H9 (cell line): Measurements from ENCODE around the gene TRIP6. TPM values are rescaled to one million over a fixed set of nuclear protein-coding genes. Genes with fewer than 3 reads are reported as not detected.

Source experiments
- DNase-seq: peaks from one replicate; pipeline ENCODE4 v3.0.0-alpha.2; 2017
- H2AFZ ChIP-seq: one replicate; pipeline ENCODE4 v1.6.1; 2013; ENCODE audit warnings: mild to moderate bottlenecking, low read length, control low read depth, moderate library complexity
- H2AK5ac ChIP-seq: 2 replicates; pipeline ENCODE4 v1.6.1; 2013; ENCODE audit warnings: low read length, control low read depth, mixed read lengths; ENCODE audit not compliant: insufficient read length
- H2BK120ac ChIP-seq: one replicate; pipeline ENCODE4 v1.6.1; 2013; ENCODE audit warnings: low read depth, mild to moderate bottlenecking, low read length, control low read depth, inconsistent platforms; ENCODE audit not compliant: poor library complexity, severe bottlenecking
- H2BK12ac ChIP-seq: 2 replicates; pipeline ENCODE4 v1.6.1; 2013; ENCODE audit warnings: low read length, control low read depth, mixed read lengths, low read depth; ENCODE audit not compliant: insufficient read length
- H2BK15ac ChIP-seq: 2 replicates; pipeline ENCODE4 v1.6.1; 2013; ENCODE audit warnings: low read depth, low read length, control low read depth
- H2BK20ac ChIP-seq: one replicate; pipeline ENCODE4 v1.6.1; 2013; ENCODE audit warnings: low read depth, mild to moderate bottlenecking, low read length, control low read depth, inconsistent platforms; ENCODE audit not compliant: poor library complexity, severe bottlenecking
- H2BK5ac ChIP-seq: 2 replicates; pipeline ENCODE4 v1.6.1; 2013; ENCODE audit warnings: low read length, control low read depth, mixed read lengths; ENCODE audit not compliant: insufficient read length
- H3K14ac ChIP-seq: 2 replicates; pipeline ENCODE4 v1.6.1; 2013; ENCODE audit warnings: low read length, control low read depth; ENCODE audit not compliant: insufficient read depth
- H3K18ac ChIP-seq: 2 replicates; pipeline ENCODE4 v1.6.1; 2013; ENCODE audit warnings: low read depth, mild to moderate bottlenecking, mixed read lengths, low read length, control low read depth; ENCODE audit not compliant: insufficient read length
- H3K23ac ChIP-seq: 2 replicates; pipeline ENCODE4 v1.6.1; 2013; ENCODE audit warnings: low read length, control low read depth, mixed read lengths, low read depth; ENCODE audit not compliant: insufficient read length
- H3K23me2 ChIP-seq: 2 replicates; pipeline ENCODE4 v1.6.1; 2013; ENCODE audit warnings: low read depth, mild to moderate bottlenecking, mixed read lengths, low read length, control low read depth; ENCODE audit not compliant: insufficient read length, poor library complexity, severe bottlenecking
- H3K27ac ChIP-seq: 2 replicates; pipeline ENCODE4 v1.5.1; 2013; ENCODE audit warnings: low read length, control low read depth, mixed read lengths, low read depth; ENCODE audit not compliant: insufficient read length
- H3K27me3 ChIP-seq: 2 replicates; pipeline ENCODE4 v1.6.1; 2013; ENCODE audit warnings: low read length, control low read depth, inconsistent platforms; ENCODE audit not compliant: insufficient read depth
- H3K4ac ChIP-seq: 2 replicates; pipeline ENCODE4 v1.6.1; 2013; ENCODE audit warnings: low read depth, mild to moderate bottlenecking, control low read depth, inconsistent platforms, low read length, moderate library complexity
- H3K4me1 ChIP-seq: 2 replicates; pipeline ENCODE4 v1.6.1; 2013; ENCODE audit warnings: low read length, control low read depth, inconsistent platforms; ENCODE audit not compliant: insufficient read depth
- H3K4me2 ChIP-seq: 2 replicates; pipeline ENCODE4 v1.6.1; 2013; ENCODE audit warnings: low read length, control low read depth, mixed read lengths; ENCODE audit not compliant: insufficient read length, insufficient read depth
- H3K56ac ChIP-seq: 2 replicates; pipeline ENCODE4 v1.6.1; 2013; ENCODE audit warnings: low read depth, mild to moderate bottlenecking, mixed read lengths, low read length, control low read depth; ENCODE audit not compliant: insufficient read length
- H3K79me1 ChIP-seq: 2 replicates; pipeline ENCODE4 v1.6.1; 2013; ENCODE audit warnings: low read depth, mild to moderate bottlenecking, moderate library complexity, low read length, control low read depth, inconsistent platforms; ENCODE audit not compliant: insufficient read depth, poor library complexity, severe bottlenecking
- H3K79me2 ChIP-seq: 2 replicates; pipeline ENCODE4 v1.6.1; 2013; ENCODE audit warnings: low read length, control low read depth, inconsistent platforms; ENCODE audit not compliant: insufficient read depth
- H3K9ac ChIP-seq: 2 replicates; pipeline ENCODE4 v1.6.1; 2013; ENCODE audit warnings: low read length, control low read depth, mixed read lengths; ENCODE audit not compliant: insufficient read length; ENCODE audit errors: extremely low read depth
- H3K9me3 ChIP-seq: one replicate; pipeline ENCODE4 v1.6.1; 2013; ENCODE audit warnings: low read depth, low read length, inconsistent platforms; ENCODE audit not compliant: control insufficient read depth
- H3T11ph ChIP-seq: one replicate; pipeline ENCODE4 v1.6.1; 2013; ENCODE audit warnings: mild to moderate bottlenecking, low read length, control low read depth, inconsistent platforms
- H4K20me1 ChIP-seq: one replicate; pipeline ENCODE4 v1.6.1; 2013; ENCODE audit not compliant: control insufficient read depth, insufficient read length, insufficient read depth
- H4K5ac ChIP-seq: 2 replicates; pipeline ENCODE4 v1.6.1; 2013; ENCODE audit warnings: low read depth, mild to moderate bottlenecking, mixed read lengths, low read length, control low read depth; ENCODE audit not compliant: insufficient read length
- H4K8ac ChIP-seq: replicated peaks from 2 replicates; pipeline ENCODE4 v1.6.1; 2013; ENCODE audit warnings: low read length, control low read depth, mixed read lengths, low read depth; ENCODE audit not compliant: insufficient read length
- H4K91ac ChIP-seq: 2 replicates; pipeline ENCODE4 v1.6.1; 2013; ENCODE audit warnings: low read depth, mild to moderate bottlenecking, moderate library complexity, mixed read lengths, low read length, control low read depth; ENCODE audit not compliant: insufficient read length
- H3K27ac Mint-ChIP-seq, 3 experiments: 2 replicates in 2 of 3; 3 replicates in 1 of 3; pipeline ENCODE4 v1.8.0; 2020 to 2021; ENCODE audit warnings: mixed read lengths in 3 of 3, mild to moderate bottlenecking in 1 of 3, moderate library complexity in 1 of 3
- H3K27me3 Mint-ChIP-seq: 2 replicates; pipeline ENCODE4 v1.8.0; 2021; ENCODE audit warnings: low read depth, mild to moderate bottlenecking, moderate library complexity, mixed read lengths
- H3K36me3 Mint-ChIP-seq, 3 experiments: 2 replicates in 2 of 3; 3 replicates in 1 of 3; pipeline ENCODE4 v1.8.0; 2020 to 2021; ENCODE audit warnings: low read depth in 3 of 3, mixed read lengths in 3 of 3; ENCODE audit not compliant: insufficient read depth in 1 of 3
- H3K4me1 Mint-ChIP-seq, 2 experiments: 2 replicates each; pipeline ENCODE4 v1.8.0; 2020; ENCODE audit warnings: mixed read lengths in 2 of 2
- H3K4me3 Mint-ChIP-seq, 2 experiments: 2 replicates in 1 of 2; 3 replicates in 1 of 2; pipeline ENCODE4 v1.8.0; 2020 to 2021; ENCODE audit warnings: mild to moderate bottlenecking in 2 of 2, mixed read lengths in 2 of 2, moderate library complexity in 1 of 2
- H3K9me3 Mint-ChIP-seq, 2 experiments: 2 replicates in 1 of 2; 3 replicates in 1 of 2; pipeline ENCODE4 v1.8.0; 2020; ENCODE audit warnings: mild to moderate bottlenecking in 2 of 2, mixed read lengths in 2 of 2, moderate library complexity in 1 of 2
- WGBS: extraction: QIAGEN DNeasy Blood & Tissue Kit; methylation state at CpG from one replicate; pipeline ENCODE4 v1.1.7; 2013; ENCODE audit warnings: missing lambda C conversion rate, low lambda C conversion rate, mixed read lengths; ENCODE audit not compliant: insufficient read length; ENCODE audit errors: extremely low coverage; 5-methylcytosine and 5-hydroxymethylcytosine counted together
- total RNA-seq: library from RNA; stranded (reverse); gene quantifications from 2 replicates; pipeline ENCODE4 v1.2.1, GENCODE V29; 2021
- TF ChIP-seq, protein P1 (sequence below): fragments of 200-600 bp; sonication (generic); conservative IDR thresholded peaks from 3 replicates; pipeline ENCODE4 v1.8.0; 2021; ENCODE audit warnings: antibody characterized with exemption, mild to moderate bottlenecking

Gene TRIP6
- total RNA-seq, 1 experiment from 2014 or later = 122 TPM

DNA sequence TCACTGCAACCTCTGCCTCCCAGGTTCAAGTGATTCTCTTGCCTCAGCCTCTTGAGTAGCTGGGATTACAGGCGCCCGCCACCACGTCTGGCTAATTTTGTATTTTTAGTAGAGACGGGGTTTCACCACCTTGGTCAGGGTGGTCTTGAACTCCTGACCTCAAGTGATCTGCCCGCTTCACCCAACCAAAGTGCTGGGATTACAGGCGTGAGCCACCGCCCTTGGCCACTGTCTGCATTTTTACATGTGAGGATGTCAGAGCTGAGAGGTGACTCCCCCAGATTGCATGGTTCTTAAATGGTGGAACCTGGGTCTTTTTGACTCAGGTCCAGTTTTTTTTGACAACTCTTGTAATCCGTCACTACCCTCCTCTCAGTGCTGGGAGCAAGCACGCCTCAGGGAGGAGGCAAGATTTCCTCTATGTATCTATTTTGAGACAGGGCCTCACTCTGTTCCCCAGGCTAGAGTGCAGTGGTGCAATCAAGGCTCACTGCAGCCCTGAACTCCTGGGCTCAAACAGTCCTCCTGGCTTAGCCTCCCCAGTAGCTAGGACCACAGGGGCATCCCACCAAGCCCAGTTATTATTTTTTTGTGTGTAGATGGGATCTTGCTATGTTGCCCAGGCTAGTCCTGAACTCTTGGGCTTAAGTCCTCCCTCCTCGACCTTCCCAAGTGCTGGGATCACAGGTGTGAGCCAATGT is 6.6 kb downstream of the TRIP6 start:
- no peak for DNase-seq
- Histone ChIP-seq H2BK15ac (no peak overlapping the region), H3K14ac (no peak overlapping the region), H2BK5ac (no peak overlapping the region), H2AFZ (no peak overlapping the region), H3K23me2 (peaks cover 5% of the 10 kb centered on the region), H3K9me3 (no peaks in the 10 kb centered on the region), H3K9ac (peak overlapping the region; percentile 90), H3K4me1 (no peaks in the 10 kb centered on the region; the same call in 1 of the 2 replicates), H3K4ac (no peak overlapping the region), H4K20me1 (no peaks in the 10 kb centered on the region), H3K18ac (no peak overlapping the region), H3K27me3 (no peaks in the 10 kb centered on the region), H4K91ac (no peak overlapping the region), H3K23ac (no peak overlapping the region), H2BK120ac (no peak overlapping the region), H2BK20ac (no peak overlapping the region), H3K56ac (no peak overlapping the region), H2AK5ac (no peak overlapping the region), H3K27ac (no peak overlapping the region), H4K5ac (no peak overlapping the region), H4K8ac (no peak overlapping the region), H3T11ph (no peak overlapping the region), H3K4me2 (peak overlapping the region; percentile 60), H2BK12ac (no peak overlapping the region), H3K79me2 (peaks cover 25% of the 10 kb centered on the region; the same call in 1 of the 2 replicates), H3K79me1 (no peaks in the 10 kb centered on the region)
- Mint-ChIP-seq H3K4me1 (peaks cover 21 to 24% of the 10 kb centered on the region in 2 experiments), H3K27me3 (no peaks in the 10 kb centered on the region), H3K27ac (peak overlapping the region; percentile 99 to 100 (median 99); a peak in 6 of 7 replicates), H3K4me3 (peak overlapping the region; percentile 99), H3K9me3 (no peaks in the 10 kb centered on the region), H3K36me3 (peaks cover 54 to 87% (median 83%) of the 10 kb centered on the region in 3 experiments)
- TF ChIP-seq, protein P1, sequence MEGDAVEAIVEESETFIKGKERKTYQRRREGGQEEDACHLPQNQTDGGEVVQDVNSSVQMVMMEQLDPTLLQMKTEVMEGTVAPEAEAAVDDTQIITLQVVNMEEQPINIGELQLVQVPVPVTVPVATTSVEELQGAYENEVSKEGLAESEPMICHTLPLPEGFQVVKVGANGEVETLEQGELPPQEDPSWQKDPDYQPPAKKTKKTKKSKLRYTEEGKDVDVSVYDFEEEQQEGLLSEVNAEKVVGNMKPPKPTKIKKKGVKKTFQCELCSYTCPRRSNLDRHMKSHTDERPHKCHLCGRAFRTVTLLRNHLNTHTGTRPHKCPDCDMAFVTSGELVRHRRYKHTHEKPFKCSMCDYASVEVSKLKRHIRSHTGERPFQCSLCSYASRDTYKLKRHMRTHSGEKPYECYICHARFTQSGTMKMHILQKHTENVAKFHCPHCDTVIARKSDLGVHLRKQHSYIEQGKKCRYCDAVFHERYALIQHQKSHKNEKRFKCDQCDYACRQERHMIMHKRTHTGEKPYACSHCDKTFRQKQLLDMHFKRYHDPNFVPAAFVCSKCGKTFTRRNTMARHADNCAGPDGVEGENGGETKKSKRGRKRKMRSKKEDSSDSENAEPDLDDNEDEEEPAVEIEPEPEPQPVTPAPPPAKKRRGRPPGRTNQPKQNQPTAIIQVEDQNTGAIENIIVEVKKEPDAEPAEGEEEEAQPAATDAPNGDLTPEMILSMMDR = no peak
- WGBS = no CpG with 5 or more reads among the region's 10 CpGs
